M059J (cell line): ENCODE data around the gene BTG2. TPM values are rescaled to one million over a fixed set of nuclear protein-coding genes. Genes with fewer than 3 reads are reported as not detected.

Source experiments
- DNase-seq: peaks from one replicate; pipeline ENCODE4 v3.0.0-alpha.2; 2012; ENCODE audit warnings: low read depth
- total RNA-seq: library from RNA; depleted of rRNA; stranded (reverse); fragments of >200 nt; shearing (Covaris generic); gene quantifications from 2 replicates; pipeline ENCODE4 v1.2.3, GENCODE V29; 2014

The BTG2 gene
- total RNA-seq, 1 experiment from 2014 or later: 0.67 TPM

DNA sequence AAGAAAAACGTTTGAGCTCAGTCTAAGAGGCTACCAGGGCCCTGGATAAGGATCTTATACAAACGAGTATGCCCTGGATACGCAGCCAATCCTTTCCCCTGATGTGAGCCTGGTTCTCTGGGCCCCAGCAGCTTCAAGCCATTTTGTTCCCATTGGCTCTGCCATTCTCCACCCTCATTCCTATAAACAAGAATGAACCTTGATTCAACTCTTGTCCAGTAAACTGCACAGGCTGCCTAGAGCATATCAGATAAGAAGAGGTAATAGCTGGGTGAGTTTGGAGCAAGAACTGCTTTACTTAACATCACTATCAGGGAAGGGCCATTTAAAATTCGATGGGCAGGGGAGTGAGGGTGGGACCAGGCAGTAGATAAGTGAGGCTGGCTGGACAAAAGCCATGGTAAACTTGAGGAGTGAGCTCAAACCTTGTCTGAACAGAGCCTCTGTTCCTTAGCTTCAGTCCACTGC lies 11.3 kb downstream of the BTG2 start:
- peak; percentile 29 for DNase-seq

DNA sequence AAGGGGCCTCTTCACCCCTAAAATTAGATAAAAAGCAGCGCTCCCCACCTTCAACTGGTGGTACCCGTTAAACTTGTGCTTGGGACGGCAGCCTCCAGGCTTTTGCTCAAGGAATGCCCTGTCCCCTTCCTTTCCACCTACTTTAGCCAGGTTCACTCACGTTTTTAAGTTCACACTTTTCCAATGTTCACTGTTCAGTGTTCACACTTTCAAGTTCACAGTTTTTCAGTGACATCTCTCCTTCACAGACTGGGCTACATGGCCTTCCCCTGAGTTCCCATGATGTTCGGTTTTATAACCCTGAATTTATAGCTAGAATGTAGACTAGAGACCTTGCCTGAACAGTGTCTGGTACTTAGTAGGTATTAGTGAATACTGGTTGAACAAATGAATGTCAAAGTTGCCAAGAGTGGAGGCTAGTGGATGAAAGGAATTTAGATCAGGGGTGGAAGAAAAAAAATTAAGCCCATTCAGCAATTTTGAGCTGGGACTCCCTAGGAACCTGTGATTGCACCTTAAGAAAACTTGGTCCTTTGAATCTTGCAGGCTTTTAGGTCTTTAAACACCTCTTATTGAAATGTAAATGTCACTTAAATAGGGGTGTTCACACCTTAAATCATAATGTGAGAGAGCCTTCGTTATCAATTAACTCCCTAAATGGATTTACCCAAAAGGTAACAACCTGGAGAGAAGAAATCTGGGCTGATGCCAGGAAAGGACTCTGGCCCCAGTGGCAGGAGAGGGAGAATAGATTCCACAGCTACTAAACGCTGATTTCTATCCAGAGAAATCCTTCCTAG lies 12.3 kb downstream of the BTG2 start:
- DNase-seq: no peak

DNA sequence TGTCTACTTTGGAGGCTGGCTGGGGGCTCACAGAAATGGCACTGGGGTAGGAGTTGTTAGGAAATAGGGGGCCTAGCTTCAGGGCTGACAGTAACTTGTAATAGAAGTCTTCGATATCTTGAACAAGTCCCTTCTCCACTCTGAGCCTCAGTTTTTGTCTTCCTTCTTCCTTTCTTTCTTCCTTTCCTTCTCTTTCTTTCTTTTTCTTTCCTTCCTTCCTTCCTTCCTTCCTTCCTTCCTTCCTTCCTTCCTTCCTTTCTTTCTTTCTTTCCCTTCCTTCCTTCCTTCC lies 12.9 kb downstream of the BTG2 start:
- DNase-seq: no peak

DNA sequence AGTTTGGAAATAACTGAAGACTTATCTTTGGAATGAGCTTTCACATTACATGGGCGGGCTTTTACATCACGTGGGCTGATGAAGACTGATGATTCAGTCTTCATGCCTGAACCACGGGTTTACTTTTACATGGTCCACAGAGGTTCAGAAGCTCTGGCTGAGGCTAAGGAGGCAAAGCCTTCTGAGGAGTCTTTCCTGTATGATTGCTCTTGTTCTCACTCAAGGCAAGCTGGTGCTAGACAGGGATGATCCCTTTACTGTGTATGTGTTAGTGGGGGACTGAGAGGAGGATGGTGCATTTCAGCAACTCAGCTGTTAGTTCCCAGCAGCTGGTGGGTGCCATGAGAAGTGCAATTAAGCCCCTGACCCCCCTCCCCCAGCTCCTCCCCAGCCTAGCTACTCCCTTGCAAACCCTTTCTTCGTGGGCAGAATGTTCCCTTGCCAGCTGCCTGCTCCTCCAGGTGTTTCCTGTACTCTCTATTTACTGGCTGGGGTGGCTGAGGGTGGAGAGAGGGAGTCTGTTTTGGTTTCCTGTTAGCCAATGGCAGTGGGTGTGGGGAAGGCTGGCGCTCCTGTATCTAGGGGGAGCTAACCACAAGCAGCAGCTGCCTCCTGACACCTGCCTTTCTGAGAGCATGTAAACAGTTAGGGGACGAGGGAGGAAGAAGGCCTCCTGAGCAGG lies 15.4 kb downstream of the BTG2 start:
- peak; percentile 11 for DNase-seq

DNA sequence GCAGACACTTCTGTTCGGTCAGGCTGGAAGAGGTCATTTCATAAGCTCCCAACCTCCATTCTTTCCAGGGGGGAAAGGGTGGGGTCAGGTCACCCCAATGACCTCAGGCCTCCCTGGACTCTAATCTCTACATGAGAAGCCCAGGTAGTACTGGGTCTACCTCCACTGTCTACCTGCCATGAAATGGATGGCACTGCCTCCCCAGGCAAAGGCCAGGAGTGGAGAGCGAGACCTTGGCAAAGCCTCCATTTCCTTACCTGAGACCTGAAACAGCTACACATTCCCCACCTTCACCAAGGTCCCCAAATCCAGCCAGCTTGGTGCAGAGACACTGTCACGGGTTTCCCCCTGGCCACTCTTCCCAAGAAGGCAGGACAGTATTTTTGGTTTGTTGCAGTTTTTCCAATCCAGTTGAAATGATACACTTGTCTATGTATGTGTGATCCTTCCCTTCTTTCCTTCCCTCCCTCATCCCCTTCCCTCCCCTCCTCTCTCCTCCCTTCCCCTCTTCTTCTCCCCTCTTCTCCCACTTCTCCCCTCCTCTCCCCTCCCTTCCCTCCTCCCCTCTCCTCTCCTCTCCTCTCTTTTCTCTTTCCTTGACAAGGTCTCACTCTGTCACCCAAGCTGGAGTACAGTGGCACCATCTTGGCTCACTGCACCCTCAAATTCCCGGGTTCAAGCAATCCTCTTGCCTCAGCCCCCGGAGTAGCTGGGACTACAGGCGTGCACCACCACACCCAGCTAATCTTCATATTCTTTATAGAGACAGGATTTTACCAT lies 16.1 kb downstream of the BTG2 start:
- DNase-seq: no peak

DNA sequence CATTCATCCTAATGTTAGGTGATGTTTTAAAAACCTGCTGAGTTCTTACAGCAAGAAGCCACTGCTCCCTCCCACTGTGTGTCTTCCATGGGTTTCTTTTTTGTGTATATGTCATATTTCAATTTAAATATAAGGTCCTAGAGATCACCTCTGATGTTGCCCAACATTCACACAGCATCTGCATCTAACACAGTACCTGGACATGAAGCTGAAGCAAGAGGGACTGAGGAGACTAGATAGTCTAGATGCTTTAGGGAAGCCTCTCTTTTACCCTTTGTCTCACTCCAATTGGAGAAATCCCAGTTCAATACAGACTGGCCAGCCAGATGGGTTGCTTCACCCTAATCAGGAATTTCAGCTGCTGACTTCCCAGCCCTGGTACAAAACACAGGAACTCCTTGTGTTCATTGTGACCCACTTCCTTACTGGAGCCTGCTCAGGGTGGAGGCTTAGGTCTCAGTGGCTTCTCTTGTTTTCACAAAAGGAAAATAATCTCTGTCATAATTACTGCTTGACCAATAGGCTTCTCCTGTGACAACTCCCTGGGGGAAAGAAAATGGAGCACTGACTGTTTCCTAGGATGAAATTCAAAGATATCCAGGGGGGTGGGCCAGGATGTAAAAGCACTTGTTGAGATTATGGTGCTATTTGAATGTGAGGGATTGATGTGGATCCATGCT lies 17.3 kb downstream of the BTG2 start:
- no peak for DNase-seq

DNA sequence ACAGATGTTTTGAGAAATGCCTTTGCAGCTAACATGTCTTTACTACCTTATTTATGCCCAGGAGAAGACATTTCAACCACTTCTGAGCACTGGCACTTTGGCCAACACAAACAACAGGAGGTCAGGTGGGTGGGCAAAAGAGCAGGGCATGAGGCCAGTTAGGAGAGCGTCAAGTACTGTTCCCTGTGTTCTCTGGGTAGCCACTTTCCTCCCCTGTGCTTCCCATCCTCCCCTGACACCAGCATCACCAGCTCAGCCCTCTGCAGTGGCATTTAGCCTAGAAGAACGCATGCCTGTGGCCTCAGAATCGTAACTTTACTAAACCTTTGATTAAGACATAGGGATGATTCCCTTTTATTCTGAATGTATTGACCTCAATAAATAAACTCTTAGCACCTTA lies 18.3 kb downstream of the BTG2 start:
- no peak for DNase-seq

DNA sequence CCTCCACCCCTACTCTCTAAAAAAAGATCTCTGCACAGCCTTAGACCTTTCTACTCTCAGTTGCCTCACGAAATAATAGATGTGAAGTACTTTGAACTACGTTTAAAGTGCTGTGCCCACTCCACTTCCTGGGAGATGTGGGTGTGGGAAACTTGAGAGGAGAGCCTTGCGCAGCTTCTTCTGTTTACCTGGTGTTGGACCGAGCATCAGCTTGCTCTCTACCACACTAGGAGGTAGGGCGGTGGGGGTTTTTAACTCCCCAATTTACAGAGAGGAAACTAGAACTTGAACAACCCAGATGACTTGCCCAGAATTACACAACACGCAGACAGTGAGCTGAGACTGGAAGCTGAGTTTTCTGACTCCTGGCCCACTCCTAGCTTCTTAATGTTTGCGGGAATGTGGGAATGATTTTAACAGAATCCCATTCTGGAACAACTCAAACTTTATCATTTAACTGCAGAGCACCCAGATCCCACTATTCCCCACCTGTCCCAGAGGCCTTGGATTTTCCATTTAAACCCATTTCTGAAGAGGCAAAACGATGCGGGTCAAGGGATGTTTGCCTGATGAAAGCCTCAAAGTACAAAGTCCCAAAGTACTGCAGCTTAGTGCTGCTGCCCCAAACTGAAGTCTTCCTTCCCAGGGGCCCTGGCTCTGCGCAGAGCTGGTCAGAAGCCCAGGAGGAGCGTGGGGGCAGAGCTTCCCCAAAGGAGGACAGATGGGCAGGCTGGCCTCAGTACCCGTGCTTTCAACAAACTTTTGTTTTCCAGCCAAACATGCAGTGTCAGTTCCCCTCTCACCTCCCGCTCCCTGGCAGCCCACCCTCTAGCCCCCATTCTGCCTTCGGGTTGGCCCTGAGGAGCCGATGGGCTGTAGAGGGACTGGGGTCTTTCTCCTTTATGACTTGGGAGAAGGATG lies 19.0 kb downstream of the BTG2 start:
- no peak for DNase-seq

DNA sequence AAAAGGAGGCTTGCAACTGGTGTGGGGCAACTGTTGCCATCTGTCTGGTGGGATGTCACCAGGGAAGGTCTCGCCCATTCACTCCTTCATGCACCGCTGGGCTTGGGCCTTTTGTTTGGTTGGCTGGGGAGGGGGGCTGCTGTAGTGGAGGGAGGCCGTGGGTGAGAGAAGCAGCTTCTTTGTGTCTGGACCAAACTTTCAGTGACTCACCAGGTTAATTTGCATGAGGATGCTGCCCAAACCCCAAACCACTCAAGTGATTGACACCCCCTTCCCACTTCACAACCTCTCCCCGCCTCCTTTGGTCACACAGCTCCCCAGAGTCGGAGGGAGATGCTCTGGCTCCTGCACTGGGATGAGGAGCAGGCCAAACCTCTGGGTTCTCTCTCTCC lies 19.7 kb downstream of the BTG2 start:
- peak; percentile 32 for DNase-seq

DNA sequence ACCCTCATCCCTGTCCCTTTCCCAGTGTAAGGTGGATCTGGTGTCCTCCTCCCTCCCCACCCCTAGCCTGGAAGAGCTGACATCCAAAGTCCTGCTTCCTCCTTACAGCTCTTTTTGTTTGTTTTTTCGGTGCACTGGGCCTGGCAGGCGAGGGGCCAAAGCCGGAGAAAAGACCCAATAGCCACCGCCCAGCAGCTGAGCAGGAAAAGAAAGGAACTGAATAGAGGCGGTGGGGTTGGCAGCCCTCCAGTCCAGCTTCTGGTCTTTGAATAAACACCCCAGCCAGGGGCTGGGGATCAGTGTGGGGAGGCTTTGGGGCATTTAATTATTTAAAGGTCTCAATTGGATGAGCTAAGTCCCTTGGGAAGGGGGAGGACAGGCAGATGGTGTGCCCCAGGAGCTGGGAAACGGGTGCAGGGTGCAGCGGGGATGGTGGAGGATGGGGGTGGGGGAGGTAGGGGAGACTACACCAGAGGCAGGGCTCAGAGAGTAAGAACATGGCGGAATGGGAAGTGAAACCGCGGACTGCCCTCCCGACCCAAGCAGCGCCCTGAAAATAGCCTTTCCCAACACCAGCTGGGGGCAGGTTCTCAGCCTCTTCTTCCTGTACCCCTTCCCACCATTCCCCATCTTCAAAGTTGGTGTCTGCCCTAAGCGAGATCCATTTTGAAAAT lies 20.2 kb downstream of the BTG2 start:
- no peak for DNase-seq

DNA sequence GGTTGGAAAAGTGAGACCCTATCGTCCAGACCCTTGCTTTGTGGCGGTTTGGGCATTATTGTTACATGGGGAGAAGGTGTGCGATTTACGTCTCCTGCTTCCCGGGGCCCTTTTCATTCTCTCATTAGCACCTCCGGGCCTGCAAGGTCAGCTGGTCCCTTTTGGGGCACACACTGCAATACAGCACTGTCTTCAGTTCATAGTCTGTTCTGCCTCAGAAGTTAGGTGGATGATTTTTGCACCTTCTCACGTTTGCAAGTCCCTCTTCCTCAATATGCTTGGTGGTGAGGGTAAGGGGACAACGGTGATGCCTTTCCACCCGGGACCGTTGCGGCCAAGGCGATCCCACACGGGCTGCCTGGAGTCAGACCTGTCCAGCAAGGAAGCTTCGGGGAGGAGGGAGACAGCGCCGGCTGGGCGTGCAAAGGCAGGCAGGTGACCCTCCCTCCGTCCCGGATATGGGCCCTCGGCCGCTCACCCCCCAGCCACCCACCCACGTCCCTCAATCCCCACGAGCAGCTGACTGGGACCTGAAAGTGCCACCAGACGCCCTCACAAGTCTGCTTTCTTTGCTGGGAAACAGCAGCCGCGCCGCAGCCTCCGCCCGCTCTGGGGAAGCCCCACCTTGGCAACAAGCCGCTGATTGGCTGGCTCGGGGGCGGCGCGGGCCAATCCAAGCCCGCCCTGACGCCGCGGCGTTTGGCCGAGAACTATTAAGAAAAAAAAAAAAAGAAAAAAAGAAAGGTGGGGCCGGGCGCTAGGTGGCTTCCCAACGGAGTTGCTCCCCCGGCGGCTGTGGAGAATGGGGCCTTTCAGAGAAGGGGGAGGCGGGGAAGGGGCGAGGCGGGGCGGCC lies 21.7 kb downstream of the BTG2 start:
- peak; percentile 84 for DNase-seq

DNA sequence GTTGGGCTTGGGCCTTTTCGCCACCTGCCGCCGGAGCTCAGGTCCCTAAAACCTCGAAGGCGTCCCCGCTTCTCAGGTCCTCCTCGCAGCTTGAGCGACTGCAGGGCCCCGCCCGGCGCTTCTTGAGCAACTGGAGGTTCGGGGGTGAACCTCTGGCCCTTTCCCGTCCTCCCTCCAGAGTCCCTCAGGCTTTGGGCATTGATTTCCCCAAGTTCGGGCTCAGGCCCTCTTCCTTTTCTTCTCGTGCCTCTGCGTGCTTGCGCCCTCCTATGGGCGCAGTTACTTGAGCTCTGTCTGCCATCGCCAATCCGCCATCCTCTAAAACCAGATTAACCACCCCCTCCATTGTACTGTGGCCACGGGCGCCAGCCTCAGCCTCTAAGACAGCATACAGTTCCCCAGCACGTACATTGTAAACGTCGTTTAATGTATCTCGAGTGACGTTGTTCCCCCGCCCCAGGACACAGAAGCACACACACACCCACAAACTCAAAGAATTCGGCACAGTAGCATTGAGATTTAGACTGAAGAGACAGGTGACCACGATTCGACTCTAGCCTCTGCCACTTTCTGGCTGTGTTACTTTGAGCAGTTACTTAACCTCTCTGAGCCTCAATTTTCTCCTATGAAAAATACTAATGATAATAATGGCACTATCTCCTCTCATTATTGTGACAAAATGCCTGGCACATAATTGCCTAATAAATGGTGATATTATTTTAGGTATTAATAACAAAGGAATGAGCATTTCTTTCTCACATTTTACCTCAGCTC lies 22.6 kb downstream of the BTG2 start:
- DNase-seq: peak; percentile 65

DNA sequence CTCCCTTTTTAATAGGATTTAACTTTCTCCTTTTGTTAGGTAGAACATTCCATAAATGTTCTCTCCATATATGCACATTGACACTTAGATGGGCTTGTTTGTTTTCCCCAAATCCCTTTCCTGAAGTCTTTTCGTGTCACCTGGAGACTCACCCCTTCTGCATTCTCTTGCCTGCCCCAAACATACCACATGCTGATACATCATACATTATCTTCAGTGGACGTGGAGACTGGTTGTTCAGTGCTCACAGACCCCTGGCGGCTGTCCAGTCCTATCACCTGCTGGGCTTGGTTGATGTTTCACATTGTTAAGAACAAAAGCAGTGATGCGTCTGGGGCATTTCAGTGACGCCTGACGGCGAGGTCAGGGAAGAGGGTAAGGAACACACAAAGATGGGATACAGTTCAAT lies 23.4 kb downstream of the BTG2 start:
- peak; percentile 48 for DNase-seq

DNA sequence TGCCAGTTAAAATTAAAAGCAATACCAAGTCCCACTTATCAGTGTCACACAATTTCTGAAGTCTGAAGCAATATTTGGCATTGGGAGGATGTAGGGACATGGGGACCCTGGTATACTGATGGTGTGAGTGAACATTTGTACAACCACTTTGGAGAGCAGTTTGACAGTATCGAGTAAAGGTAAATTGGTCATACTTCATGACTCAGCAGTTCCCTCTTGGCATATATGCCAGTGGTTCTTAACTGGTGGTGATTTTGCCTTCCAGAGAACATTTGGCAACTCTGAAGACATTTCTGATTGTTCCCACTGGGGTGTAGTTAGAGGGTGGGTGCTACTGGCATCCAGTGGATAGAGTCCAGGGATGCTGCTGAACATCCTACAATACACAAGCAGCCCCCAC lies 25.9 kb downstream of the BTG2 start:
- DNase-seq: no peak

DNA sequence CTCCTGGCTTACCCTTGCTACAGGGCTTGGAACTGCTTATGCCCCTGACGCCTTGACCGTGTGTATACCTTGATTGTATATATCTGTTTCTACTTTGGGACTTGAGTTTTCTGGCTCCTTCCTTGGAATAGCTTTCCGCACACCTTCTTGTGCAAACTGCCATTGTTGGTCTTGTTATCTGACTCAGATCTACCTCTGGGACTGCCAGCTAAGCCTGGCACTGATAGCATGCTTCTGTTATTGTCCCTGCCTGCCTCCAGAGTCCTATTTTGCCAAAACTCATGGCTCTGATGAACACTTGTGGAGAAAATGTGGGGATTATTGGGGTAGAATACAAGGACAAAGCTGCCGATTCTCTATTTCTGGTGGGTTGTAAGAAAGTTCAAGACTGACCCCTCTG lies 30.2 kb downstream of the BTG2 start:
- no peak for DNase-seq

DNA sequence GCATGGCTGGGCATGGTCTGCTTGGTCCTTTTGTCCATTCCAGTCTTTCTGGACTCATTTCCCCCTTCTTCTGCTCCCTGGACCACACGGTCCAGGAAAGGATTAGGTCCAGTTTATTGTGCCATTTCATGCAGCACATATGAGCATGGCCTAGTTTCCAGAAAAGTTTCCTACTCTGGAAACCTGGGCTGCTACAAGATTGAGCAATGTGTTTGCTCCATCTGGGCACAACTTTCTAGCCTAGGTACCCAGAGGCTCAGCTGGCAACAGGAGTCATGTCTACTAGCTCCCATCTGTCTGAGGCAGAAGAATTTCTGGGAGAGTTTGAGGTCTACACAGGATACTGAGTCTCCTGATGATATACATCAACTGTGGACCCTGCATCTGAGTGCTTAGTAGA lies 30.8 kb downstream of the BTG2 start:
- DNase-seq: no peak

DNA sequence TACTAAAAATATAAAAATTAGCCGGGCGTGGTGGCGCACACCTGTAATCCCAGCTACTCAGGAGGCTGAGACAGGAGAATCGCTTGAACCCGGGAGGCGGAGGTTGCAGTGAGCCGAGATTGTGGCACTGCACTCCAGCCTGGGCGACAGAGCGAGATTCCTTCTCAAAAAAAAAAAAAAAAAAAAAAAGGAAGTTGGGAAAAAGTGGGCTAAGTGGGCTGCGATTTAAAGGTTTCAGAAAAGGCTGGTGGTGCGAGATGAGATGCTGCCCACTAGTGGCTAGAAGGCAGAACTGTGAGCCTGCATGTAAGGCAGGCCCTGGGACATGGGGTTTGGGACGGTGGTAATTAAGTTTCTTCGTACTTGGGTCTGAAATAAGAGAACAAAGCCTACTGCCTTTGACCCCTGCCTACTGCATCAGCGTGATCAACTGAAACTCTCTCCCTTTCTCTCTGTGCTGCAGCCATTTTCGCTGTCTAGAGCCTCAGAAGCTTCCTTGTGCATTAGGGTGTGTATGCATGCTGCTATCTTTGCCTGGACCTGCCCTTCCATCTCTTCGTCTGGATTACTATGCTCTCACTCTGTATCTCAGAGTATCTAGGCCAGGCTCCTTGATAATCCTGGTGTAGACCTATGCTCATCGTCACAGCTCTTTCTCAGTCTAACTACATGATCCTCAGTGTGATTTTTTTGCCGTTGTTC lies 33.2 kb downstream of the BTG2 start:
- peak; percentile 40 for DNase-seq

DNA sequence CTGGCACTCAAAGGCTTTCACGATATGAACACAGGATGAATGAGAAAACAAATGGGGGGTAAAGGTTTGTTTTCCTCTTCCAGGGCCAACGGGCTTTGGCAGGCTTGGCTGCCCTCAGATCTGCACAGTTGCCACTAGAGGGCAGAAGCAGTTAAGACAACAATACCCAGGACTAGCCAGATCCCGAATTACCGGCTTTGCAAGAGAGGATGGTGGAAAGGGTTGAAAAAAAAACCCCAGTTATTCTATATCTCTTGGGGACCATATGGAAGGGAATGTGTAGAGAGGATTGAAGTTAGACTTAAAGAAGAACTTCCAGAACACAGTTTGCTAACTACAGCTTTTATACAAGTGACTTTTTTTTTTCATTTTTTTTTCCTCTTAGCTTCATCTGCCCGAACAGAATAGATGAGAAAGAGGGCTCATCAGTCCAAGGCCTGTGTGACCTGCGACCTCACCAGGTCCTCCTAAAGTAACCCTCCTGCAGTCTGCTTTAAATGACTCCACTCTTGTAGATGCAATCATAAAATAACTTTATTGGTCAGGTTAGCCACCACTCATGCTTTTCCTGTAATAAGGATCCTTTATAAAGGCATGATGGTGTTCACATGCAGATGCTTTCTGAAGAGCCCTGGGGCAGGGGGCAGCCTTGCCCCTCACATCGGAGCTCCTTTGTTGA lies 34.9 kb downstream of the BTG2 start:
- peak; percentile 79 for DNase-seq
